SK-N-SH treated with all-trans-retinoic acid at 6 μM for 48 hours (cell line): Measurements from ENCODE around the gene ELP4.

ENCODE experiments used
- ESRRG ChIP-seq: fragments of 250-450 bp; sonication (Bioruptor Pico); IDR thresholded peaks from 2 replicates; pipeline ENCODE4 v1.6.1; 2021; ENCODE audit warnings: mild to moderate bottlenecking
- PATZ1 ChIP-seq: fragments of 250-450 bp; sonication (Bioruptor Pico); IDR thresholded peaks from 2 replicates; pipeline ENCODE4 v1.8.0; 2020; ENCODE audit warnings: mild to moderate bottlenecking, moderate library complexity, borderline replicate concordance
- PPARA ChIP-seq: fragments of 250-450 bp; sonication (Bioruptor Pico); IDR thresholded peaks from 2 replicates; pipeline ENCODE4 v1.5.0; 2020; ENCODE audit warnings: mild to moderate bottlenecking, borderline replicate concordance
- ZNF8 ChIP-seq: fragments of 450-650 bp; formaldehyde crosslinking; IDR thresholded peaks from 2 replicates; pipeline ENCODE4 v1.5.0; 2020; ENCODE audit warnings: mild to moderate bottlenecking, moderate library complexity

GRCh38 chr11:31790649-31791048 is 281.1 kb downstream of the ELP4 start:
- TF ChIP-seq PPARA (CRISPR knock-in tag), result no peak
- no peak for TF ChIP-seq PATZ1 (CRISPR knock-in tag)
- no peak for TF ChIP-seq ESRRG (CRISPR knock-in tag)
- no peak for TF ChIP-seq ZNF8
